GM18520 (cell line): ENCODE data around the gene ZNF862.

Experiments used
- ATAC-seq: cut with Tn5 transposase; IDR thresholded peaks from one replicate; pipeline ENCODE4 v1.9.1; 2021; ENCODE audit not compliant: unreplicated experiment

Gene ZNF862

DNA sequence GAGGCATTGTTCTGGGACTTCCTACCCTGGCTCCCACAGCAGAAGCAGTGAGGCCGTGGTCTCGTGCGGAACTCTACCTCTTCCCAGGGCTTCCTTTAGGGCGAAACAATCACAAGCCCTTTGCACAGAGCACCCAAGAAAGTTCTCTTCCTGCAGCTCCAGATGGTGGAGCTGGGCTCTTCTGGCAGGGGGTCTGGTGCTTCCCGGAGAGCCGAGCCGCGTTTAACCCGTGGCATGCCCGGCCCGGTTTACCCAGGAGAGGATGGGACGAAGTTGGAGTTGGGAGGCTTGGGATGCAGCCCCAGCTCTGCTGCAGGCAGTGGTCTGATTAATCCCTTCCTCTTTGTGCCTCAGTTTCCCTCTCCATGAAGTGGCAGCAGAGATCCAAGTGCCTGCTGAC, 26.6 kb downstream of the ZNF862 start:
- ATAC-seq = no peak

DNA sequence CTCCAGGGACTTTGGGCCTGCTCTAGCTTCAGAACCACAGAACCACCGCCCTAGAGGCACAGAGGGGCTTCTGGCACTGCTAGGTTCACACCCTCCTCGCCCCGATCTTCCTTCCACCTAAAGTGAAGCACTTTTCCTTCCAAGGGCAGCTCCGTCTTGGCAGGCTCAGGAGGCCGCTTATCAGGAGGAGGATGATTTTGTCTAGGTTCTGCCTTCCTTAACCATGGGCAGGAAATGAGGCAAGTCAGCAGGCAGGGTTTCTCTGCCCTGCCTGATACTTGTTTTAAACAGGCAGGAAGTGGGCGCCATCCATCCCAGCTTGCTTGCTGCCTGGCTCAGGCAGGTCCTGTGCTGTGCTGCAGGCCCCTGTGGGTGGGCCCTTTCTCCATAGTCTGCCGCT, 27.3 kb downstream of the ZNF862 start:
- ATAC-seq = no peak

DNA sequence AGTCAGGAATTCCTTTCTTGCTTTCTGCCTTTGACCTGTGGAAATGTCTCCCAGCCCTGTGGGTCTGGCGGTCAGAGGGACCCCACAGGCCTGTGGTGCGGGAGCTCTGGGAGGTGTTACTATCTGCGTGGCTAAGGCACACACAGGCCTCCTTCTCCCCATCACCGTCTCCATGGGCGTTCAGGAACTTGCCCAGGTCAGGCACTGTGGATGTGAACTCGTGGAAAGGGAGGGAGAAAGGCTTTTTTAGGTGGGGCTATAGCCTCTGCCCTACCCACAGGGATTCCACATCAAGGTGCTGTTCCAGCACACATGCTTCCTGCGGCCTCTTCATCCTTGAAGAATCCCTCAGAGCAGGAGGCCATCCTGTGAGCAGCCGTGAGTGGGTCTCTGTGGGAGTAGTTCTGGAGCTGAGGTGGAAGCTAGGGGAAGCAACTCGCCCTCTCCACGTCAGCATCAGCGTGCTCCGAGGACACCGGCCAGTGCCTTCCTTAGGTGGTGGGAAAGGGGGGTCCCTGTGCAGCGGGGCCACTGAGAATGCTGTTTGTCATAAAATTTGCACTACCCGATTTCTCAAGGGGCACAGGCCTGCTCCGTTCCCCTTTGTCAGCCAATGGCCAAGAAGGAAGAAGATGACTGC, 28.1 kb downstream of the ZNF862 start:
- ATAC-seq = no peak

DNA sequence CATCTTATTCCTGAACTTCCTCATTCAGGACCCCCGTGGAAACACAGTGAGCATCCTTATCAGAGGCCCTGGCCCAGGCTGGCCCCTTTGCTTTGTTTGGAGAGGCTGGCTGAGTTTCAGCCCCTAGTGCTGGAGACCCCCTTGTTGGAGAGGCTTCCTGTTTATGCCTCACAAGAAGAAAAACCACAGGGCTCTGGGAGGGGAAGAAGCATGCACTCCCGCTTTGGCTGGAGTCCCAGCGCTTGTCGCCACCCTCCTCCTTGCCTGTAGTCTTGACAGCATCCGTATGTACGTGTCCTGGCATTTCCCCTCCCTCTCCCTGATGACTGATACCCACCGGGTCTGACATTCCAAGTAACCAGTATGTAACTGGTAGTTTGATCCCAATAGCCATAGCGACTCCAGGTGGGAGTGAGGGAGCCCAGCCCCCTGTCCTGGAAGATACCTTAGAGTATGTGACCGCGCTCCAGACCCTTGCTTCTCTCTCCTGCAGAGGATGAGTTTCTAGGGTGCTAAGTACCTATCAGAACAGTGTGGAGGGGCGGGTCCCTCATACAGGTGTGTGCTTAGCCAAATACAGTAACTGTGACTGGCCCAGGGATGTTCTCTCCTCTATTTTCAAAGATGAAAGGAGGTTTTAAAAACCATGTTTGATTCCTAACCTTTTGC, 28.7 kb downstream of the ZNF862 start:
- no peak for ATAC-seq

DNA sequence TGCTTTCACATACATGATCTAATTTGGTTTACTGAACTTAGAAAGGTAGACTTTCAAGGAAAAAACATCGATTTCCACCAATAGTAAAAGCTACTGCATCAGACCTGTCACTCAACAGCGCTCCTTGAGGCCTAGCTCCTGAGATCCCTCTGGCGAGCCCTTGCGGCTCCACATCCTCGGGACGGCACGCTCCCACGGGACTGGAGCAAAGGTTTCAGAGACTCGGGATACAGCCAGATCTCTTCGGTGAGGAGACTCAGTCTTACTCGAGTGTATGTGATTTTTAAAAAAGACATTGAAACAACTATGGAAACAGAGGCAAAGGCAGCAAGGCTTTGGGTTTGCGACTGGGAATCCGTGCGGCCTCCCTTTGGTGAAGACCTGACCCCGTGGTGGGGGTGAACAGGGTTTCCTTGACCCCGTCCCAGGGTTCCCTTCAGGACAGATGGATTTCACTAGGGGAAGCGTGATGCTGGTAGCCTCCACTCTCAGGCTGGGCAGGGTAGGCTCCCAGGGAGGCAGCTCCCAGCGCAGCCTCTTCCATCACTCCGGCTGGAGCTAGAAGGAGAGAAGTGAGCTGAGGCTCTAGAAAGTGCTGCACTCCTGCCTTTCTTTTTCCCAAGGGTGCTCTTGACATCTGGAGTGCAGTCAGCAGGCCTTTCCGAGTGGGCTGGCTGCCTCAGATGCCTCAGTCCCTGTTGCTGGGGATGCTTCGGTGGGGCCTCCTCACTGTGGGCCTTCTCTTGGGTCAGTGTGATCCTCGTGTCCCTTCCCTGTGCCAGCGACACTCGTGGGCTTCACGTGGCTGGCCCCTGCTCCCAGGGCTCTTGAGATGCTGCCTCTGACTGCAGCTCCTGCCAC, 29.8 kb downstream of the ZNF862 start:
- no peak for ATAC-seq

DNA sequence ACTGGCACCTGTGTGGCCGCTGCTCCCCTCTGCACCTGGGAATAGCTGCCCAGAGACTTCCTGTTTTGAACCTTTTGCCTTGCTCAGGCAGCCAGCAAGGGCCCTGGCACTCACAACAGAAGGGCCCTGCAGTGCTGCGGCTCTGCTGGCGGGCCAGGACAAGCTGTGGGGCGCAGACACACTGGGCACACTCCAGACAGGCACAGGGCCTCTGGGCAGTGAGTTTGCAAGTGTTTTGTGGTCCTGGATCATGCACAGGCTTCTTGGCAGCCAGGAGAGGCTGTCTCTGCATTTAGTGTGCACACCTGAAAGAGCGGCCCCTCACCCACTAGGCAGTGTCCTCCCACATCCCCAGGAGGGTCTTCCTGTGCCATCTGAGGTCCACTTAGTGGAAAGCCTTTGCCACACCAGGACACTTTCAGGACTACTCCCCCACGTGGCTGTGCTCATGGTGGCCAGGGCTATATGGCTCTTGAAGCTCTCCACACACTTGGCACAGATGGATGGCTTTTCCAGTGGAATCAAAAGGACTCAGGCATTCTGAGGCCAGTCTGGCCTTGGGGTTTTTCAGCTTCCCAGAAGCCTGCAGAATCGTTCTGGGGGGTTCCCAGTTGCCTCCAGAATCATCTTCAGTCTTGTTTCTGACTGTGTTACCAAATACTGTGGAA, 30.6 kb downstream of the ZNF862 start:
- no peak for ATAC-seq

DNA sequence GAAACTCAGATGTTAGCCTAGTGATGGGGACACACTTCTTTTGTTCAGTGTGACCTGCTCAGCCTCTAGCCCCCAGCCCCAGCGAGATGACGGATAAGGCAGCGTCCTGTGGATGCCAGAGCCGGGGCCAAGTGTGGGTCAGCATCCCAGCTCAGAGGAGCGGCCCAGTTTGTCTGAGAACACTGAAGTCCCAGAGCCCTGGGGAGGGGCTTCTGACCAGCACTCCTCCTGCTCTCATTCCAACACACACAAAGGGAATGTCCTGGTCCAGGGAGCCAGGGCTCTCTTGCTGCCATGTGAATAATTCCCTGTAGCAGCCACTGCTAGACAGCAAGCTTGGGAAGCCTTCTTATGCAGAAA, 31.1 kb downstream of the ZNF862 start:
- no peak for ATAC-seq

DNA sequence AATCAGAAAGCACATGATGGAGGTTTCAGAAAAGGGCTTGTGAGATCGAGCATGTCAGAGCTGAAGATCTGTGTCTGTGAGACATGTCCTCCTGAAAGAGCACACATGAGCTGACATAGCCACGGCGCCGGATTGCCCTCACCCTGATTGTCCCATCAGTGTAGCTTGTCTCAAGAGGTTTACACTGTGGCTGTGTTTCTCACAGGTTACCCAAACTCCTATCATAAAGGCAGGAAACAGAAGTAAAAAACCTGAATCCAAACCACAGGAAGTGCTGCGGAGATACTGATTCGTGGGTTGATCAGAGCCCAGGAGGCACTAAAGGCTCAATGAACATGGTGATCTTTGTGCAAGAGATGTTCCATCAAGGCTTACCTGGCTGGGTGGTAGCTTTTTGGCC, 31.7 kb downstream of the ZNF862 start:
- ATAC-seq = no peak

DNA sequence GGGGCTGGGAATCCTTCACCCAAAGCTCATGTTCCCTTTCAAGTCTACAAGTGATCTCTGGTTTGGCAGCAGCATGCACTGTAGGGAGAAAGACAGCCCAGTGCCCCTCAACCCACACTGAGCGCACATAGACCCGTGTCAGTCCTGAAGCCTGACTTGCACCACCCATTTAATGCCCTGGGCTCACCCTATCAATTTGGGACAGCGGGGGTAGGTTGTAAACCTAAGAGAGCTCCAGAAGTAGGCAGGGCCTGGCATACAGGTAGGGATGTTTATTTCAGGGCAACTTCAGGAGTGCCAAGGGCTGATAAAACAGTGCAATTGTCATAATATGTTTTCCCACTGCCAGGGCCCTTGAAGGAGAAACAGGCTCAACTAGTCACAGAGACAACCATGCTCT, 32.1 kb downstream of the ZNF862 start:
- ATAC-seq = no peak

DNA sequence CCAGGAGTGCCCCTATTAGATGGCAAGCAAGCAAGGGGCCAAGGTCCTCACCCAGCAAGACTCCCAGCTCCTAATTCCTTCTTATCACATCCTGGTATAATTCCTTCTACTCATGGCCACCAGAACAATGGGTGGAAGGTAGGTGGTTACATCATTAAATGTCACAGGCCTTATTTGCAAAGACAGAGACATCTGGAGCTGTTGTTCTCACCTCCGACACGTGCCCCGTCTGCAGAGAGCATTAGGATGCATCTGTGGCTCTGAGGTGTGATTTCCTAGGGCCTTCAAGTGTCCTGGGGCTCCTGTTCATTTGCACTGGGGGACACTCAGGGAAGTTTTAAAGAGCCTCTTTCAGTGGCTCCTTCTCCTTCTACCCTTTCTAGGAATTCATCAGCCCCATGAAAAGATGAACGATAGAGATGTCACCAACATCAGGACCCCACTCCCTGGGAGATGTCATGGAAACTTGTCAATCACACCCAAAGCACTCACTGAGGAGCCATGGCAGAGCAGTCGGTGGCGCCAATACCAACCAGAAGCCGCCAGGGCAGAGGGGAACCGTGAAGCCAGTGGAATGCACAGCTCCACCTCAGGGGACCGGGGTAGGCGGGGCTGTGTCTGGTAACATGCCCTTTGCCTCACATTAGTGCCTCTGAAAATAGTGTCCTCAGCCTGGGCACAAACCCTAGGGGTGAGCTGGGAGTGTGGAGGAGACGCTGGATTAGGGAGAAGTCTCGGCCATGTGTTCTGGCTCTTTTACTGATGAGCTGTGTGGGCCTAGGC, 32.7 kb downstream of the ZNF862 start:
- no peak for ATAC-seq

DNA sequence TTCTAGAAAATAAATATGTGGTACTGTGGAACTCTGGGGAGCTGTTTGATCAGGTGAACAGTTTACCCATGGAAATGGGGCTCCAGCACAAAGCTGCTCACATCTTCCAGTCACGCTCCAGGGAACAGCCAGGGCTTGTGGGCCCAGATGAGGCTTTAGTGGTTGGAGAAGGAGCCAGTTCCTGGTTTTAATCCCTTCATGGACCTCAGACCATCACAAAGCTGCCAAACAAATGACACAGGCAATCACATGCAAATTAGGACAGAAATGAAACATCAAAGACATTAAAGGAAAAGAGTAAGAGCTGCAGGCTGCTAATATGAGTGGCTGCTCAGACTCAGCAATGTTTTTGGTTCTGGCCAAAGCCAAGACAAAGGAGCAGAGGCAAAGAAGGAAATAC, 33.4 kb downstream of the ZNF862 start:
- no peak for ATAC-seq

DNA sequence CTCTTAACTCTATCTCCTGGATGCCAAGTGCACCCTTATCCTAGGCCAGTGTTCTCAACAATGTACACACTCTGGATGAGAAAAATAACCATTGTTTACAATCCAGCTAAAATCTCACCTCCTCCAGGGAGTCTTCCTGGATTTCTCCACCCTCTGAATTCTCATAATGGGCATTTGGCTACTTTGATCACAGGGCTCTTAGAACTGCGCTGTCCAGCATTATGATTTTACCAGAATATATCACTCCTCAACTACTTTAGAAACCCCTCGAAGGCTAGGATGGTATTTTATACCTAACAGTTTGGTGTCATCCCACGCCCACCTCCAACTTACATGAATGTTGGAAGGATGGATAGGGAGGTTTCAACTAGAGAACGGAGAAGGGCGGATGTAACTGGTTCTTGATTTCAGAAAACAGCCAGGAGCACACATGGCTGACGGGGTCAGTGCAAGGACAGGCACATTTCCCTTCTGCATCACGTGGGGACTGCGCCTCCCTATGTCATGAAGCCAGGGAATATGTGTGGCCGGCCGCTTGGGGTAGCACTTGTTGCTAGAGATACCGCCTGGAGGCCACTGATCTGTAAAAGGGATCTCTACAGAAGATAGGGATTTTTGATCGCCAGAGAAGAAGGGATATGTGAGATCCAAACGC, 34.4 kb downstream of the ZNF862 start:
- ATAC-seq = no peak

DNA sequence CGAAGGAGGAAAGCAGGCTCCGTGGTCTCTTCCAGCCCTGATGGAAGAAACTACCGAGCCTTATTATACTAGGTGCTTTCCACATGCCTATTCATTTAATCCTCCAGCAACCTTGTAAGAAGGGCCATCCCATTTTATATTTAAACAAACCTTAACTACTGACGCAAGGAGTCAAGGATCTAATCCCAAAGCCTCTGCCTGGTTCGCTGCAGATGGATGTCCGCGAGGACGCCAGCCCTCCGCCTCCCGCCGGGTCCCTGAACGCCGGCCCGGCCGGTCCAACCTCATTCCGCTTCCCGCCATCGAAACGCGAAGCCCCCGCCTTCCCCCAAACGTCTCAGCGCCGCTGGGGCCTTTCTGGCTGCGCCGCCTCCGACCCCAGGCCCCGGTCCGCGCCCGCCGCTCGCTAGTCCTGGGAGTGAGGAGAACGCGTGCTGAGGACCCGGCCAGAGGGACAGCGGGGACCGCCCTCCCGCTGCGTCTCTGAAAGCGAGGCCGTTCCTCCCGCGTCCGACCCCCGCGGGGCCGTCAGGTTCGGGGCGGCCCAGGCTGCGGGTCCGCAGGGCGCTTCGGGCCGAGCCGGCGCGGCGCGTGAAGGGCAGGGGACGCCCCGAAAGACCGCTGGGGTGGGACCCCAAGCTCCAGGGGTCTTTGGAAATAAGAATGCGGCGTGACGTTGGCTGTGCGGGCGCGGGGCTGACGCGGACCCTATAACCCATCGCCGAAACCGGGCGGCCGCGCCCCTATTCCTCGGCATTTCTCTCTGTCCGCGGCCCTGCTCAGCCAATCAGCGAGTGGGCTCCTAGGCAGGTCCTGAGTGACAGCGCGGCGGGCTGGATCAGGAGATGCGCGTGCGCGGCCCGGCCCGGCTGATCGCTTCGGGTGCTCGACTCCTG, 35.1 kb downstream of the ZNF862 start, which contains the start of gene ATP6V0E2:
Gene ATP6V0E2, plus strand, starts transcription at position 896 of the 896 bp plus-strand sequence. CDS start 97 bp downstream, outside the sequence.
- ATAC-seq = peak; percentile 89

DNA sequence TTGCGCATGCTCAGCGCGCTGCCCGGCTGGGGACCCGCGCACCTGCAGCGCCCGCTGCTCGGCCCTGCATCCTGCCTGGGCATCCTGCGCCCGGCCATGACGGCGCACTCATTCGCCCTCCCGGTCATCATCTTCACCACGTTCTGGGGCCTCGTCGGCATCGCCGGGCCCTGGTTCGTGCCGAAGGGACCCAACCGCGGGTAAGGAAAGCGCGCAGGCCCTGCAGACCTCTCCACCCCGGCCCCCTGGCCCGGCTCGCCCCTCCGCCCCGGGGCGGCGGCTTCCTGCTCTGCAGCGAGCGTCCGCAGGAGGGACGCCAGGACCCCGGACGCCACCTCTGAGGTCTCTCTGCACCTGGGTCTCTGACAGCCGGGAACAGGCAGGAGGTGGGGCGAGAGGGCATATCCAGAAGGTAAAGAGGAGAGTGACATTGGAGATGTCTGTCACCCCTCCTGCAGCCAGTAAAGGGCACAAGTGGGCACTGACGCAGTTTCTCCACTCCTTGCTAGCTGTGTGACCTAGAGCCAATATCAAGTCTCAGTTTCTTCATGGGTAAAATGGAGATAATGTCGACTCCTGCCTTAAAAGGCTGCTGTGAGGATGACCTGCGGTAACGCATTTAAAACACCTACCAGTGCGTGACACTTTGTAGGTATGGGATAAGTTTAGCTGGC, 35.9 kb downstream of the ZNF862 start:
- no peak for ATAC-seq

DNA sequence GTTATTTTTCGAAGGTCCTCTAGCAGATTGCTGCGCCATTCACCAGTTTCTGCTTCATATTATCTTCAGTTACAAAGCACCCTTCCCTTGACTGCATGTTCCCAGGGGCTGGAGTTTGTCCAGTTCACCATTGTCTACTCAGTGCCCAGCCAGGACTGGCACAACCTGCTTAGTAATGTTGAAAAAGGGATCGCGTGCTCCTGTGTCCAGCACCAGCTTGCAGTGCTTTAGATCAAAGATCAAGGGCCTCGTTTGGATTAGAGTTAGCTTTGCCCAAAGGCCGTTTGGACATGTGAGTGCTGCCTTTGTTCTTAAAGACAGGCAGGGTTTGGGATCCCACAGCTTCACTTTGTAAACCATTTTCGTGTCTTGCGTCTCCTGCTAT, 36.5 kb downstream of the ZNF862 start:
- ATAC-seq = no peak

DNA sequence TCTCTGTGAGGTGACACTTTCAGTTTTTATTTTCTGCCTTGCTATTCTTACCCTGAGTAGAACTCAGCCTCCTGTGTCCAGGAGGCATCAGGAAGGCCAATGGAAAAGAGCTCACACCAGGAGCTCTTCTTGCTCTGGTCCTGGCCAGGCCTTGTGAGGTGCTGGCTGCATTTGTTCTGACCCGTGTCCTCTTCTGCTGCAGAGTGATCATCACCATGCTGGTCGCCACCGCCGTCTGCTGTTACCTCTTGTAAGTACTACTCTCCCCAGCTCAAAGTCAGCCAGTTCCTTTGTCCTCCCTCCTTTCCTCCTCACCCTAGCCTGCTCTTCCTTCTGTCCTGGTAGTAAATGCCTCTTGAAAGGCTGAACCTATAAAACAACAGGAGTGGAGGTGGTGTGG, 37.2 kb downstream of the ZNF862 start:
- no peak for ATAC-seq

DNA sequence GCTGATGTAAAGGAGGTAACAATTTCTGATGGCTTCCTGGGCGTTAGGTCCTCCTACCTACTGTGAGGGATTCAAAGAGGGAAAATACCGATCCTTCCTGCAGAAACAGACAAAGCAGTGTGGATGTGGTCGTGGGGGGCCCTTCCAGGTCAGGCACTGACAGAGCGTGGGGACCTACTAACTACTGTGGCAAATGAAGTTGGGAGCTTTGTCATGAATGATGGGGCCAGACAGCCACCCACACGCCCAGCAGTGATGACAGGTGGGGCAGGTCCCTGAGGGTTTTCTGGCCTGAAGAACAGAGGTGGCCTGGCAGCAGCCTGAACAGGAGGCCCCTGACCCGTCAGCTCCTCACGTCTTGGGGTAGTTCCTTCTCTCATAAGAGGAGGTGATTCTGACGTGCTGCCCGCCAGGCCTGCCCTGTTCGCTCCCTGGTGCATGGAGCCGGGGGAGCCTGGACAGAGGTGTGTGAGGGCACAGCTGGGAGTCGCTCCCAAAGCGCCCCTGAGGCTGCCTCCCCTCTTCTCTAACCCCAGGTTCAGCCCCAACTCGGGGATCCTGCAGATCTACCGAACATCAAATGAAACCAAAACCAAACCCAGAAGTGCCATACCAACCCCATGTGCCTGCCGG, 39.8 kb downstream of the ZNF862 start:
- no peak for ATAC-seq

DNA sequence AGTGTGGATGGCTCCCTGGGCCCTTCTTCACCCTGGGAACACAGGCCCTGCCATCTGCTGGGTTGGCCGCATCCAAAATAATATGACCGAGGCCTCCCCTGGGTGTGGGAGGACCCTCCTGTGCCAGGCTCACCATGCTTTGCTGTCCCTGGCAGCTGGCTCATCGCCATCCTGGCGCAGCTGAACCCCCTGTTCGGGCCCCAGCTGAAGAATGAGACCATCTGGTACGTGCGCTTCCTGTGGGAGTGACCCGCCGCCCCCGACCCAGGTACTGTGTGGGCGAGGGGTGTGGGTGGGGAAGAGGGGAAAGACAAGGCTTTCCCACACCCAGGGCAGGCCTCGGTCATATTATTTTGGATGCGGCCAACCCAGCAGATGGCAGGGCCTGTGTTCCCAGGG, 40.3 kb downstream of the ZNF862 start:
- no peak for ATAC-seq
